GDM1 (cell line): Measurements from ENCODE around the gene TMEM129.

Source experiments
- DNase-seq: peaks from one replicate; lab custom pipeline; 2025; lab: John Stamatoyannopoulos, UW

The TMEM129 gene

DNA sequence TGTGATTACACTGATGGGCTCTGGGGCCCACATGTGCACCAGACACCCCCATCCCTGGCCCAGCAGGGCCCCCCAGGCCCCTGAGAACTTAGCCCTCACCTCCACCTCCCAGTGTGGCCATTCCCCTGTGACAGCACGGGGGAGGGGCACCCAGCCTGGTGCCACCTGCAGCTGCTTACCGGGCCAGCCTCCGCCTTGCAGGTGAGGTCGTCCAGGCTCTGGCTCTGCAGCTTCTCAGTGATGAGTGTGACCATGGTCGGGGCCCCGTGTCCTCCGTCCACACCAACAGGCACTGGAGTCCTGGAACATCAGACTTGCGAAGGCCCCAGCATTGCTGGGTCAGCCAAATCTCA is 52.7 kb downstream of the TMEM129 start:
- DNase-seq: no peak

DNA sequence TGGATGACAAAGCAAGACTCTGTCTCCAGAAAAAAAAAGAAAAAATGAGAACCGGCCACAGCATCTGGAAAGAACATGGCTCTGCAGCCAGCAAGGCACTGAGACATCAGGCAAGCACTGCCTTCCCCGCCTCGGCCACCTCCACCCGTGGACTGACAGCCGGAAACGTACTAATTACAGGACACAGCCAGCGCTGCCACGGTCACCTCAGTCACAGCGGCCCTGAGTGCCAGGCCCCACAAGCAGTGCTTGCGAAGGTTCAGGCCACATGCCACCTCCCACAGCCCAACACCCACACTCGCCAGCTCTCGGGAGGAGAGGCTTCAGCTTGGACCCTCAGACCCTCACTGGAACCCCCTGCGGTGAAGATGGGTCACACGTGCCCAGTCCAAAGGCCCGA is 53.9 kb downstream of the TMEM129 start:
- DNase-seq: no peak

DNA sequence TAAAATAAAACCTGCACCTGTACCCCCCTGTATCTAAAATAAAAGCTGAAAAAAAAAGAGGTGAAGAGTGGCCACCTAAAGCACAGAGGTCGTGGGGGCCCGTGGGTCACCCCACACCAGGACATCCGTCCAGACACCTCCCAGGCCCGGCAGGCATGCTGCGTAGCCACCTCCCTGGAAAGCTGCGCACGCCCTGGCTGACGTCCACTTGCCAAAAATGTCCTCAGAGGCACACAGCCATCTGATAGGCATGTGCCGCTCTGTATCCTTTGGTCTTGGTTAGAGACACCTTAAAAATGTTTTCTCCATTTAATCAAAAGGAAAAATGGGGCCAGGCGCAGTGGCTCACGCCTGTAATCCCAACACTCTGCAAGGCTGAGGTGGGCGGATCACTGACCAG is 54.7 kb downstream of the TMEM129 start:
- DNase-seq: no peak
